ENCODE measurements around the gene RASSF8. TPM values are rescaled to one million over a fixed set of nuclear protein-coding genes. Genes with fewer than 3 reads are reported as not detected.

Gene RASSF8
- total RNA-seq, 3 donors from 2014 or later (not counting 1 experiment from before 2014, with no cell fraction given), result 0.35 to 1.3 (median 1.2) TPM

GRCh38 chr12:25938581-25938980 is 19.9 kb upstream of the RASSF8 start:
- Histone ChIP-seq H3K4me1 (ENCODE audit: control insufficient read depth, insufficient read depth, low read length) (no peaks in the 10 kb centered on the region), H3K27me3 (ENCODE audit: control insufficient read depth, insufficient read depth, low read length) (no peaks in the 10 kb centered on the region), H3K27ac (ENCODE audit: low read length) (no peak overlapping the region), H3K36me3 (ENCODE audit: control insufficient read depth, insufficient read depth, low read length) (no peaks in the 10 kb centered on the region), H3K9me3 (ENCODE audit: control insufficient read depth, insufficient read depth, low read length) (no peaks in the 10 kb centered on the region), H3K4me3 (ENCODE audit: low read length) (no peak overlapping the region)
- Mint-ChIP-seq H3K27me3 (ENCODE audit: low read depth in 2 of 2) (peaks cover 2 to 3% of the 10 kb centered on the region in 2 donors), H3K9me3 (no peaks in the 10 kb centered on the region), H3K27ac (no peak overlapping the region), H3K4me1 (no peaks in the 10 kb centered on the region), H3K4me3 (no peak overlapping the region), H3K36me3 (no peaks in the 10 kb centered on the region)
- WGBS (ENCODE audit: insufficient coverage), result no CpG with 5 or more reads among the region's 1 CpG
- intact Hi-C loops (cut with micrococcal nuclease), result no loop called here
- no peak for TF ChIP-seq CTCF (IDR thresholded peaks at IDR 0.05)
- ATAC-seq (no peak), DNase-seq (no peak)

DNA sequence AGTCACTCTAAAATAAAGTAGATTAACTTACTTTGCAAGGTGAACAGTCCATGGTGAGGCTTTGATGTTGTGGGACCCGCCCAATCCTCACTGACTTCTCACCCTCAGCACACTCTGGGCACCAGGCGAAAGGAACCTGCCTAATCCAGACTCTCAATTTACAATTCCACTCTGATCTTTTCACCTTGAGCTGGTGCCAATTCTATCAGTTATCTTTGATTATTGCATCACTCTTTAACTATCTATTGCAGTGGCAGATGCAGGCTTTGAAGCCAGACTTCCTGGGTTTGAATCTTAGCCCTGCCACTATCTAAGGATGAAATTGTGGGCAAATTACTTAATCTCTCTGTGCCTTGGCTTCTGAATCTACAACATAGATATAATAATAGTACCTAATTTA is 18.9 kb upstream of the RASSF8 start:
- WGBS (ENCODE audit: insufficient coverage), result 90% methylated on average over 2 of the region's 2 CpGs
- no peak for ATAC-seq

DNA sequence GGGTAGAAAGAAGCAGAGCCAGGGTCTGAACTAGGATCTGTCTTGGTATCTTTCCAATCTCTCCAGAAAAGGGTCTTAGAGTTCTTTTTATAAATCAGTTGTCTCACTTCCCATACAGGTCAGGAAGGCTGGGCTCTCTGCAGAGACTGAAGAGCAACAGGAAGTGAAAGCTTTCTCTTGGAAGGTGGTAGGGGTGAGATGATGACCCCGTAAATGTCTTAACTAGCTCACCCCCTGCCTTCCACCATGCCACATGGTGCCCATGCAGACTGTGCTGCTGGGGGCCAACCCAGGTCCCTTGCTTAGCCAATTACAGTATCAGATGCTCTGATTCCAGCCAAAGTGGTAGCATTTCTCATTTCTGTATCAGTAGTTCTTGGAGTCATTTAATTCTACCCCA is 17.6 kb upstream of the RASSF8 start:
- intact Hi-C loops (cut with micrococcal nuclease), result no loop called here

More for the DNA sequence above, 18.9 kb upstream of the RASSF8 start:
- Histone ChIP-seq H3K9me3 (ENCODE audit: control insufficient read depth, insufficient read depth, low read length) (no peaks in the 10 kb centered on the region), H3K27ac (ENCODE audit: low read length) (no peak overlapping the region), H3K27me3 (ENCODE audit: control insufficient read depth, insufficient read depth, low read length) (no peaks in the 10 kb centered on the region), H3K4me1 (ENCODE audit: control insufficient read depth, insufficient read depth, low read length) (no peaks in the 10 kb centered on the region), H3K4me3 (ENCODE audit: low read length) (no peak overlapping the region), H3K36me3 (ENCODE audit: control insufficient read depth, insufficient read depth, low read length) (no peaks in the 10 kb centered on the region)
- H3K27me3 Mint-ChIP-seq (ENCODE audit: low read depth in 2 of 2), result peaks cover 2 to 4% of the 10 kb centered on the region in 2 donors
- DNase-seq, result no peak
- no peaks in the 10 kb centered on the region for H3K36me3 Mint-ChIP-seq
- H3K27ac Mint-ChIP-seq, result no peak overlapping the region
- no peaks in the 10 kb centered on the region for H3K4me1 Mint-ChIP-seq
- no peak overlapping the region for H3K4me3 Mint-ChIP-seq
- no peaks in the 10 kb centered on the region for H3K9me3 Mint-ChIP-seq
- TF ChIP-seq CTCF (IDR thresholded peaks at IDR 0.05), result no peak
- intact Hi-C loops (cut with micrococcal nuclease), result no loop called here

More for the DNA sequence above, 17.6 kb upstream of the RASSF8 start:
- no peak overlapping the region for H3K4me3 ChIP-seq (ENCODE audit: low read length)
- H3K36me3 Mint-ChIP-seq, result no peaks in the 10 kb centered on the region
- ATAC-seq, result no peak
- H3K4me1 ChIP-seq (ENCODE audit: control insufficient read depth, insufficient read depth, low read length), result no peaks in the 10 kb centered on the region
- H3K27ac ChIP-seq (ENCODE audit: low read length), result no peak overlapping the region
- H3K36me3 ChIP-seq (ENCODE audit: control insufficient read depth, insufficient read depth, low read length), result no peaks in the 10 kb centered on the region
- H3K27me3 ChIP-seq (ENCODE audit: control insufficient read depth, insufficient read depth, low read length), result no peaks in the 10 kb centered on the region
- DNase-seq, result no peak
- no peak overlapping the region for H3K4me3 Mint-ChIP-seq
- H3K9me3 Mint-ChIP-seq, result no peaks in the 10 kb centered on the region
- WGBS (ENCODE audit: insufficient coverage), result 60% methylated on average over 1 of the region's 1 CpG
- no peaks in the 10 kb centered on the region for H3K9me3 ChIP-seq (ENCODE audit: control insufficient read depth, insufficient read depth, low read length)
- H3K27ac Mint-ChIP-seq, result no peak overlapping the region
- TF ChIP-seq CTCF (IDR thresholded peaks at IDR 0.05), result no peak
- no peaks in the 10 kb centered on the region for H3K4me1 Mint-ChIP-seq
- H3K27me3 Mint-ChIP-seq (ENCODE audit: low read depth in 2 of 2), result peaks cover 2 to 6% of the 10 kb centered on the region in 2 donors

All from natural killer cell (primary cell).